Hematopoietic multipotent progenitor cell treated with erythropoietin and hydrocortisone succinate and interleukin-3 and kit ligand, for 4 days (in vitro differentiated cells): ENCODE measurements around the gene PLCH2.

Experiments
- DNase-seq: peaks from one replicate; pipeline ENCODE4 v3.0.0-alpha.2; 2015

PLCH2 gene

GRCh38 chr1:2501041-2501819 lies 25.1 kb downstream of the PLCH2 start:
- DNase-seq: no peak

GRCh38 chr1:2501820-2502119 lies 25.7 kb downstream of the PLCH2 start:
- no peak for DNase-seq

GRCh38 chr1:2502210-2502609 lies 26.1 kb downstream of the PLCH2 start:
- no peak for DNase-seq

GRCh38 chr1:2502661-2503553 lies 26.8 kb downstream of the PLCH2 start:
- no peak for DNase-seq

- DNase-seq: no peak
Measured at GRCh38 chr1:2503554-2504224, 27.6 kb downstream of the PLCH2 start.

- no peak for DNase-seq
Measured at GRCh38 chr1:2504225-2504948, 28.3 kb downstream of the PLCH2 start.

GRCh38 chr1:2504949-2505272 lies 28.8 kb downstream of the PLCH2 start:
- no peak for DNase-seq

GRCh38 chr1:2505461-2505994 lies 29.4 kb downstream of the PLCH2 start:
- no peak for DNase-seq

GRCh38 chr1:2506007-2506860 lies 30.1 kb downstream of the PLCH2 start:
- DNase-seq: peak; percentile 54

GRCh38 chr1:2506901-2507565 lies 30.9 kb downstream of the PLCH2 start:
- no peak for DNase-seq

GRCh38 chr1:2507744-2508155 lies 31.7 kb downstream of the PLCH2 start:
- DNase-seq: no peak

- DNase-seq: no peak
Measured at GRCh38 chr1:2508180-2508579, 32.1 kb downstream of the PLCH2 start.

- no peak for DNase-seq
Measured at GRCh38 chr1:2508751-2509150, 32.7 kb downstream of the PLCH2 start.

- DNase-seq: no peak
Measured at GRCh38 chr1:2509589-2509988, 33.5 kb downstream of the PLCH2 start.

GRCh38 chr1:2510366-2511155 lies 34.5 kb downstream of the PLCH2 start:
- no peak for DNase-seq

GRCh38 chr1:2512862-2513421 lies 36.9 kb downstream of the PLCH2 start:
- no peak for DNase-seq

- no peak for DNase-seq
Measured at GRCh38 chr1:2513939-2514652, 38.0 kb downstream of the PLCH2 start.

- DNase-seq: no peak
Measured at GRCh38 chr1:2514863-2515762, 39.0 kb downstream of the PLCH2 start.

- no peak for DNase-seq
Measured at GRCh38 chr1:2515763-2516080, 39.6 kb downstream of the PLCH2 start.
